ENCODE data around the gene DYSF. TPM values are rescaled to one million over a fixed set of nuclear protein-coding genes. Genes with fewer than 3 reads are reported as not detected.

DYSF gene
- total RNA-seq, 1 donor from 2014 or later, result 85.9 TPM

DNA sequence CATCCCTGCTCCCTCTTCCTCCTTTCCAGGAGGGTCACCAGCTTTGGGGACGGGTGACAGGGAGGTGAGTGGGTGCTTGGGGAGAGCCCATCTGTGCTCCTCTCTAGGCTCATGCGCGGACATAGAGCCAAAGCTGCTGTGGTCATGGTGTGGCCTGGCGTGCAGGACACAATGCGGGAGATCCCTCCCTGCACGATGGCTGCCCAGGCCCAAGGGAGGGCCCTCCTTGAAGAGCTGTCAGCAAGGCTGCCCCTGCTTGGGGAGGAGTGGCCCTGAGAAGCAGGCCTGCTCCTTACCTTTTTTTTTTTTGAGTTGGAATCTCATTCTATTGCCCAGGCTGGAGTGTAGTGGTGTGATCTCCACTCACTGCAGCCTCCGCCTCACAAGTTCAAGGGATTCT is 111.4 kb downstream of the DYSF start:
- no peak for DNase-seq (ENCODE audit: low read depth in 2 of 2)

DNA sequence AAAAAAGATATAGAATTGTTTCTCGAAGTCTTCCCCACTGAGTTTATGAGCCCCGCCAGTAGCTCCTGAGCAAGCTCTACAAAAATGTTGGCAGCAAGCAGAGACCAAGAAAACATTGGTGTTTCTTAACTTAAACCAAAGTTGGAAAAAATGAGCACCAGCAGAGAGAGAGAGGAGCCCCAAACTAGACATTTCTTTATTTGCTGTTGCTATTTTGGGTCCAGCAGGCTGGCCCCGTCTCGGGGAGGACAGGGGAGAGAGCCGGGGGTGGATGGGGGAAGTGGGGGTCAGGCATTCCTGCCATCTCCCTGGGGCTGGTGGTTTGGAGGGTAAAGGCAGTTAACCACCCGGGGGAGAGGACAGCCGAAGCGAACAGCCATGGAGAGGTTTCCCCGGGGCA is 113.0 kb downstream of the DYSF start:
- DNase-seq (ENCODE audit: low read depth in 2 of 2), result no peak

DNA sequence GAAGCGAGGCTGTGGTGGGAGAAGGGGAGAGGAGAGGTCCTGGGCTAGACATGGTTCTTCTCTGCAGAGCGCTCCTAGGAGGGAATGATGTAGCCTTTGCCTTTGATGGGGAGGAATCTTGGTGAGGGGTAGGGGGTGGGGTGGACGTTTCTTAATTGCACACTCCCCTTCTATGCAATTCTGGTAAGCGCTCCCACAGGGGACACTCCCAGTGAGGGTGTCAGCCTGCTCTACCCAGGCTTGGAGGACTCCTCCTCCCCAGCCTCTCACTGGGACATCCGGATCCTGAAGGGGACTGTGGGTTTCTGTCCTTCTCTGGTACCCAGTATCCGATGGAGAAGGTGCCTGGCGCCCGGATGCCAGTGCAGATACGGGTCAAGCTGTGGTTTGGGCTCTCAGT is 114.3 kb downstream of the DYSF start:
- no peak for DNase-seq (ENCODE audit: low read depth in 2 of 2)

DNA sequence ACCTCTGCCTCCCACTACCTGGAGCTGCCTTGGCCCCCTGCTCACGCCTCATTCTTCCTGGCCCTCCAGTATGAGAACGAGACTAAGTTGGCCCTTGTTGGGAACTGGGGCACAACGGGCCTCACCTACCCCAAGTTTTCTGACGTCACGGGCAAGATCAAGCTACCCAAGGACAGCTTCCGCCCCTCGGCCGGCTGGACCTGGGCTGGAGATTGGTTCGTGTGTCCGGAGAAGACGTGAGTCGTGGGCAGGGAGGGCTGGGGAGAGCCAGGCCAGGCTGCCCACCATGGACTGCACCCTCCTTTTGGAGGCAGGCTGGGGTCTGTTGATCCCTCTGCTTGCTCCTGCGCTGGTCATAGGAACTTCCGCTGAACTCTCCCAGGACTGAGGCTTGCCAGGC is 114.7 kb downstream of the DYSF start:
- DNase-seq (ENCODE audit: low read depth in 2 of 2), result no peak

DNA sequence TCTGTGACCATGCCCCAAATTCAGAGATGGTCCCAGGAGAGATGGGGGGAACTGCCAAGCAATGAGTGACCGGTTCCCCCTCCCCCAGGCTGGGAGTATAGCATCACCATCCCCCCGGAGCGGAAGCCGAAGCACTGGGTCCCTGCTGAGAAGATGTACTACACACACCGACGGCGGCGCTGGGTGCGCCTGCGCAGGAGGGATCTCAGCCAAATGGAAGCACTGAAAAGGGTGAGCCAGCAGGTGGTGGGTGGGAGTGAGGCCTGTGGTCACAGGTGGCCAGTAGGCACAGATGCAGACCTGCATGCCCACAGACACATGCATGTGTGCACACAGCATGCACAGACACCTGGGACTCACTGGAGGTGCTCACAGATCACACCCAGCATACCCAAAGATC is 117.2 kb downstream of the DYSF start:
- no peak for DNase-seq (ENCODE audit: low read depth in 2 of 2)

DNA sequence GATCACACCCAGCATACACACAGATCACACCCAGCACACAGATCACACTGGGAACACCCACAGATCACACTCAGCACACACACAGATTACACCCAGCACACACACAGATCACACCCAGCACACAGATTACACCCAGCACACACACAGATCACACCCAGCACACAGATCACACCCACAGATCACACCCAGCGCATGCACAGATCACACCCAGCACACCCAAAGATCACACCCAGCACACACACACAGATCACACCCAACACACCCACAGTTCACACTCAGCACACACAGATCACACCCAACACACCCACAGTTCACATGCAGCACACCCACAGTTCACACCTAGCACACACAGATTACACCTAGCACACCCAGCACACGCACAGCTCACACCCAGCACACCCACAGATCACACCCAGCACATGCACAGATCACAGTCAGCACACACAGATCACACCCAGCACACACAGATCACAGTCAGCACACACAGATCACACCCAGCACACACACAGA is 117.6 kb downstream of the DYSF start:
- DNase-seq (ENCODE audit: low read depth in 2 of 2), result no peak

DNA sequence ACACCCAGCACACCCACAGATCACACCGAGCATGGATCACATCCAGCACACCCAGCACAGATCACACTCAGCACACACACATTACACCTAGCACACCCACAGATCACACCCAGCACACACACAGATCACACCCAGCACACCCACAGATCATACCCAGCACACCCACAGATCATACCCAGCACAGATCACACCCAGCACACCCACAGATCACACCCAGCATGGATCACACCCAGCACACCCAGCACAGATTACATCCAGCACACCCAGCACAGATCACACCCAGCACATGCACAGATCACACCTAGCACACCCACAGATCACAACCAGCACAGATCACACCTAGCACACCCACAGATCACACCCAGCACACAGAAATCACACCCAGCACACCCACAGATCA is 118.6 kb downstream of the DYSF start:
- DNase-seq (ENCODE audit: low read depth in 2 of 2), result no peak

DNA sequence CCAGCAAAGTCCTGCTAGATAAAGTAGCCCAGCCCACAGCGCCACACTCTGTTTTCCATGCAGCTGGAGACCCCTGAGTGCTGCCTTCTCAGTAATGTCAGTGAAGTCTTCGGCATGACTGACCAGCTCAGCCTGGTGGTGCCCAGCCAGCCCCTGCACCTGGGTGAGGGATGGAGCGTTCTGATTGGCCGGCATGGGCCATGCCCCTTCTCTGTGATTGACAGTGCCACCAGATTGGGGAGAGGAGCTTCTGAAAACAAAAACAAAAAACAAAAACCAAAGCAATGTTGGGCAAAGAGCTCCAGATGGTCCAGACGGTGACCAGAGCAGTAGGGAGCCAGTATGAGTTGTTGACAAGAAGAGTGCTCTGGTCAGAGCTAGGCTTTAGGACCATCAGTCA is 122.6 kb downstream of the DYSF start:
- no peak for DNase-seq (ENCODE audit: low read depth in 2 of 2)

DNA sequence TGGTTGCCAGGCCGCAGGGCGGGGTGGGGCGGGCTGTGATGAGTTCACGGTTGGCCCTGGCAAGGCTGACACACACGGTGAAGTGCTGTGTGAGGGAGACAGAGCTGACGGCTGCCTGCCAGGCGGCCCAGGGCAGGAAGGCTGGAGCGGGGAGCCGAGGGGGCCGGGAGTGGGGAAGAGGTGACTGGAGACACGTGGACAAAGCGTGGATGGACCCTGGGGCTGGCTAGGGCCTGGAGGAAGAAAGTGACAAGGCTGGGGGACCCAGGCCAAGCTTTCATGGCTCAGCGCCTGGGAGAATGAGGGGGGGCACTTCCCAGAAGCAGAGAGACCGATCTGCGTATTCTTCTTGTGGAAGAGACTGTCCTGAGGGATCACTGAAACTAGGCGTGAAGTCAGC is 123.2 kb downstream of the DYSF start:
- no peak for DNase-seq (ENCODE audit: low read depth in 2 of 2)

DNA sequence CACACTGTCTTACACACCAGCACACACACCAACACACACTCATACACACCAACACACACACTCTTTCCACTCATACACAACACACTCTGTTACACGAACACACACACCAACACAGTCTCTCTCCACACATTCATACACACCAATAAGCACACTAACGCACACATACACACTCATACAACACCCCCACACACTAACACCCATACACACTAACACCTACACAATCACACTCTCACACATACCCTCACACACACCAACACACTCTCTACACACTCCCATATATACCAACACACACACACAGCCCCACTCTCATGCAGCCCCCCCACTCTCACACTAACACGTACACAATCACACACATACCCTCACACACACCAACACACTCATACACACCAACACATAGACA is 123.8 kb downstream of the DYSF start:
- no peak for DNase-seq (ENCODE audit: low read depth in 2 of 2)

DNA sequence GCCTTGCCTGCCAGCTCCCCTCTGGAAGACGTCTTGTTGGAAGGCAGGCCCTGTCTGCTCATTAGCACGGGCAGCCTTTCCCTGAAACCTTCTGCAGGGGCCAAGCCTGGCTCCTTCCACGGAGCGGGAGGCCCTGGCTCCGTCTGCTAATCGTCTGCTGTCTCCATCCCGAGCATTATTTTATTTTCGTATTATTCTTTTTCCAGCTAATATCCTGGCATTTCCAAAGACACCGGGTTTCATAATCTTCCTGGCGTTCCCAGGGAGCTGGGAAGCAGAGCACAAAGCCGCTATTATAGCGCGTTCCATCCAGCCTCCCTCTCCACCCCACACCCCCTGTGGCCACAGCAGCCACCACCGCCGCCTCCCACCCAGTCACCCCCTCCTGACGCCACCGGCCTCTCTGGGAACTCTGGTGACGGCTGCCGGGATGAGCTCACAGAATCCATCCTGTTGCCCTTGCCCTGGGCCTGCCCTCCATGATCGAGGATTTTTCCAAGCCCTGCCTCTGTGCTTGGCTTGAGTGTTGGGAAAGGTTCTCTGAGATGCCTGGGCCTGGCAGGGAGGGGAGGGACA is 125.5 kb downstream of the DYSF start:
- DNase-seq (ENCODE audit: low read depth in 2 of 2), result no peak

DNA sequence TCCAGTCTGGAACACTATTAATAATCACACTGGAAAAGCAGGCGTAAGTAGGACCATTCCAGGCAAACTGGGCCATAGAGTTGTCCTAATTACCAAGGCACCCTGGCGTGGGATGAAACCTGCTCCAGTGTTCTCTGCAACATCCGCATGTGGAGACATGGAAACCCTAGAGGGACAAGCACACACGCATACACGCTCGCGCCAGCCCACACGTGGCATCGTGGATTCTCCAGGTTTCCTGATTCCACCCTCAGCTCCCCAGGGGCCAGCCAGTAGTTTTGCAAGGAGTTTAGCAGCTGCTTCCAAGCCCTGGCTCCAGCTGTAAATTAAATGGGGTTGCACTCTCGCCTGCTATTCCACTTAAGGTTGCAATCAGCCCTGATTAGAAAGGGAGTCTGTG is 127.7 kb downstream of the DYSF start:
- DNase-seq (ENCODE audit: low read depth in 2 of 2), result no peak

DNA sequence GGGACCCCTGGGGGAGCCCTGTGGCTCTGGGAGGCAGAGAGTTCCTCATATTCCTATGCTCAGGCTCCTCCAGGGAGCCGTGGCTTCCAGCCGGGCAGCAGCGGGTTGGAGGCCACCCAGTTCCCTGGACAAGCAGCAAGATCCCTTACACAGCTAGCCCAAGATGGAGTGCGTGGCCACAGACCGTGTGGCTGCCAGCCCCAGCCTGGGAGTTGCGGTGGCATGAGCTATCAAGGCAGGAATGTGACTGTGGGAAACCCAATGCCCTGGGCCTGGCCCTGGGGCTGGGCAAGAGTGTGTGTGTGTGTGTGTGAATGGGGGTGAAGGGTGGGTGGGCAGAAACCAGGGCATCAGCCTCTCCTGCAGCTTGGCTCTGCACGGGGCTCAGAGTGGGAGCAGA is 130.5 kb downstream of the DYSF start:
- no peak for DNase-seq (ENCODE audit: low read depth in 2 of 2)

DNA sequence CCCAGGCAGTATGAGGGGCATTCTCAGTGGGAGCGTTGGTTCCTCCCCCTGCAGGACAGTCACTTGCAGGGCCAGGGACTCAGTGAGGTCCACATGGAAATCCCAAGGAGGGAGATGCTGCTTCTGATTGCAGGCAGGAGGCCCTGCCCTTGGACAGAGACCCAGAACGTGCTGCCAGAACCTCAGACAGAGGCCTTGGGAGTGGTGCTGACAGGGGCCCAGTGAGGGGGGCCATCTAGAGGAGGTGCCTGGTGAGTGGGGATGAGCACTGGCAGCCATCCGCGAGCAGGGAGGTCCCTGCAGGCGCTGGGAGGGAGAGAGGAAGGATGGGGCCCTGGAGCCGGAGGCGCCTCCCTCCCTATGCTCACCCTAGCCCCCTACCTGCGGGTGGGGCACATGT is 133.1 kb downstream of the DYSF start:
- no peak for DNase-seq (ENCODE audit: low read depth in 2 of 2)

DNA sequence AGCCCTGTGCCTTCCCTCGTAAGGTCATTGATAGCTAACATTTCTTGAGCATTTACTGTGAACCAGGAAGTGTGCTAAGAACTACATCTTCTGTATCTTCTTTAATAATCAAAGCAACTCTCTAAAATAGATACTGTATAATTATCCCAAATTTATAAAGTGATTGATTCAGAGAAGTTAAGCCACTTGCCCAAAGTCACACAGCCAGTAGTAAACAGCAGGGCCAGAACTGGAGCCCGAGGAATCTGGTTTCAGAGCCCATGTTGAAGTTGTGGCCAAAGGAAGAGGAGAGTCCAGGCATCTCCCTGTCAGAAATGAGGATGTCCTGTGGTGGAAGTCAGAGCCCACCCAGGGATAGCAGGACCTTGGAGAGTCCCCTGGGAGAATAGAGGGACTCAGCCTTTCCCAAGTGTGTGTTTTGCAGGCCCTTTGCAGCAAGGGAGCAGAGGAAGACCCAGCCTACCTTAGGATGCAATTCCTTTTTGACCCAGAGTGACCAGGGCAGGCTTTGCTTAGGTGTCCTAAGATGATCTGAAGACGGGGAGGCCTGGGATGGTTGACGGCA is 134.2 kb downstream of the DYSF start:
- no peak for DNase-seq (ENCODE audit: low read depth in 2 of 2)

DNA sequence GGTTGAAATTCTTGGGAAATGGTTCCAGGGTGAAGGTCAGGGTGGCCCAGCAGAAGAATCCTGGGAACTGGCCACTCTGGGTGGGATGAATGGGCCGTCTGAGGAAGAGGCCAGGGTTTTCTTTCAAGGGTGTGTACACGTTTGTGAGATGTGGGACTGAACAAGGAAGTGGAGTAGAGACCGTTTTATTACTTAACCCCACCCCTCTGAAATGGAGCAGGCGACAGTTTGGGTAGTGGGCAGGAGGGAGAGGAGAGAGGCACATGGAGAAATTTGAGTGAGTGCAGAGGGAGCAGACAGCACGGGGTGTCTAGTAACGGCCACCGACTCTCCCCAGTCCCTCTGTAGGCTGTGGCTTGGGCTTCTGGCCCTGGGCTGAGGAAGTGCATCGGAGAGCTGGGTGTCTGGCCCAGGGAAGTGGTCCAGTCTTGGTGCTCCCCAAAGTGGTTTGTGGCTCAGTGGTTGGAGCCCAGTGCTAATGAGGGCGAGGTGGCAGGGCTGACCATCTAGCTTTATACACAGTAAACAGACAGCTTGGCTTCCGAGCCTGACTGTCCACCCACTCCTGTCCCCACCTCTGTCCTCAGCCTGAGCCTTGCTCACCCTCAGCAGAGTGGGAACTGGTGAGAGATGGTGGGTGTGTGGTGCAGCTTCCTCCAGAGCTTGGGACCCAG is 135.3 kb downstream of the DYSF start:
- no peak for DNase-seq (ENCODE audit: low read depth in 2 of 2)

DNA sequence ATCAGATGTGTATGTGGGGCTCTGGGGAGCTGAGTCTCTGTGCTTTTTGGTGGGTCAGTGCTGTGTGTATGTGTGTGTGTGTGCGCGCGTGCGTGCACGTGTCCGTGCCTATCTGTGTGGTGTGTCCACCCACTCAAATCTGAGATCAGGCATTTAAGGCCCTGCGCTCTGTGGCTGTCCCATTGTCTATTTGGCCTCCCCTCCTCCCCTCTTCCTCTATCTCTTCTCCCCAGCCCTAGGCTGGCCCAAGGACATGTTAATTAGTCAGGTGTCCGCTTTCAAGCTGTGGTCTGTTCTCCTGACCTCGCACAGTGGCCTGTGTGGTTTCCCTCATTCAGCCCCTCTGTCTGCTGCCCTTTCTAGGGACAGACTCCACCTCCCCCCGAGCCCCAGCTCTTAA is 136.4 kb downstream of the DYSF start:
- DNase-seq (ENCODE audit: low read depth in 2 of 2), result no peak

DNA sequence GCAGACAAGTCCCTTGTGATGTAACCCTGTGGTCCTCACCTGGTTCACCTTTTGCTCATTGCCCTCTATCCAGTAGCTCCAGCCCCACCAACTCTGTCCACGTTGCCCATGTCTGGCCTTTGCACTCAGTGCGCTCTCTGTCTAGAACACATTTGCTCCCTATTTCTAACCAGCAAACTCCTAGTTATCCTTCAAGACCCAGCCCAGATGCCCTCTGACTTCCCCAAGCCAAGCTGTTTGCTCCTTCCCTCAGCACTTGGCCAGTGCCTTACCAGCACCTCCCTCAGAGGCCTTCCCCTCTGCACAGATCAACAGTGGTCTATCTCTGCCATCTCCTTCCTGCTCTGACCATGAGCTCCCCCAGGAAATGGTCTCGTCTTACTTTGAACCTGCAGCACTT is 137.7 kb downstream of the DYSF start:
- DNase-seq (ENCODE audit: low read depth in 2 of 2), result no peak

DNA sequence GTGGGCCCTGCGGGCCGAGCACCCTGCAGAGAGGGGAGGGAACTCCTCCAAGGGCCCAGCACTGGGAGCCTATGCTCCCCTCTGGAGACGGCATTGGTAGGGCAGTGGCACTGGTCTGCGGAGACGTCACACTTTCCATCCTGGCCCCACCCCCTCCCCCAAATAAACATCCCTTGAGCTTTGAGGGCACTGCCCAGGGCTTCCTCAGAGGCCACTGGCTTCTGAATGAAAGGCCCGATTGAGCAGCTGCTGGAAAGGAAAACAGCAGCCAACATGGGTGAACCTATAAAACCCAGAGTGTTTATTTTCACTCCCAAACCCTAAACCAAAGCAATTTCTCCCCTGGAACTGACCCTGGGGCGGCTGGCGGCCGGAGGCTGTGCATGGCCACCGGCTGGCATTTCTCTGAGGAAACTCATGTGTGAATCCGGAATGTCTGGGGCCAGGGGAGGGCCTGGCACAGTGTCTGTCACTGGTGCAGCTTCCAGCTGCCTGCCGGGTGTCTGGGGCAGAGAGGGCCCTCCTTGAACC is 138.9 kb downstream of the DYSF start:
- DNase-seq (ENCODE audit: low read depth in 2 of 2), result no peak

DNA sequence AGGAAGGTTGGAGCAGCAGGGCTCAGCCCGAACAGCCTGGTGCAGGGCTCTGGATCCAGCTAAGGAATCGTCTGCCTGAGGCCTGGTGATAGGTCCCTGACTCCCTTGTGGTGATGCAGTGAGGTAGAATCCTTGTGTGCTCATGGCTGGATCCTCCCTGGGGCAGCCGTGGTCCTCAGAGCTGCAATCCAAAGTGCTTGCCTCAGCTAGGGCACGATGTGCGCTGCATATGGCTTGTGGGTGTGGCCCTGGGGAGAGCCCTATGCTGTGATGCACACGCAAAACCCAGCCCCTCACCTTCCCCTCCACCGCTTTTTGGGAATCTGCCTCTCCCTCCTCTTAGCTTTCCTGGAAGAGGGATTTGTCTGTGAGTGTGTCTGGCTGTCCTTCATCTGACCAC is 142.2 kb downstream of the DYSF start:
- no peak for DNase-seq (ENCODE audit: low read depth in 2 of 2)

DNA sequence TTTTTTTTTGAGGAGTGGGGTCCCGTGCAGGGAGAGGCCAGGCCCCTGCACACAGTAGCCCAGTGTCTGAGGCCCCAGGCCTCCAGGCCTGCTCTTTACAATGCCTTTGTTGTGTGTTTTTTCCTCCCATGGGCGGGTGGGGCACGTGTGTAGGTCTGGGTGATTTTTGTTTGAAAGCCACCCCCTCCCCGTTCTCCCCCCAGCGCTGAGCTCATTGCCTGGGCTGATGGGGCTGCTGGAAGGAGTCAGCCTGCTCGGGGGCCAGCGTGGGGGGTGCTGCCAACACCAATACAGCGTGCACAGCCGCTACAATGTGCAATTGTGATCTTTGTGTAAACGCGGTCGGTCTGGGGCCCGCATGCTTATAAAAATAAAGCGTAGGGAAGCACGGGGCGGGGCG is 142.7 kb downstream of the DYSF start:
- no peak for DNase-seq (ENCODE audit: low read depth in 2 of 2)

DNA sequence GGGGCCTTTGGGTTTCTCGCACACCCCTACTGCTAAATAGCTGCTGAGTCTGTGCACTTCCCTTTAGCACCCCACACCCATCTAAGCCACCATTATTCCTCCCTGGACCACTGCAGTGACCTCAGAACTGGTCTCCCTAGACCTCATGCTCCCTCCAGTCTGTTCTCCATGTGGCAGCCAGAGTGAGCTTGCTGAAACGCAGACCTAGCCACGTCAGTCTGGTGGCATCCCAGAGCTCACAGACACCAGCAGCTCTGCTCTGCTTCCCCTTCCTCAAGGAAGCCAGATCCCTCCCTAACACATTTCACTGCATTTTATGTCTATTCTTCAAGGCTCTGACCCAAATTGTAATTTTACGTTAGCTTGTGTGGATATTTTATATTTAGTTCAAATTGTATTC is 144.4 kb downstream of the DYSF start:
- DNase-seq (ENCODE audit: low read depth in 2 of 2), result no peak

DNA sequence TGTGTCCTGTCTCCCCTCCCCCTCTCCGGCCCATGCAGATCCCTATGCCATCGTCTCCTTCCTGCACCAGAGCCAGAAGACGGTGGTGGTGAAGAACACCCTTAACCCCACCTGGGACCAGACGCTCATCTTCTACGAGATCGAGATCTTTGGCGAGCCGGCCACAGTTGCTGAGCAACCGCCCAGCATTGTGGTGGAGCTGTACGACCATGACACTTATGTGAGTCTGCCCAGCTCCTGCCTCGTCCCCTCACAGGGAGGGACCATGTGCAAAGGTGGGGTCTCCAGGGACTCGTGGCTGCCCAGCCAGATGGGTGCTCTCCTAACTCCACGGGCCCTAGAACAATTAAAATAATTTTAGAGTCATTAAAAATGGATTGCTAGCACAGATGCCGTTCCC is 145.2 kb downstream of the DYSF start:
- no peak for DNase-seq (ENCODE audit: low read depth in 2 of 2)
